ENCODE data around the gene VAV2.

VAV2 gene

GRCh38 chr9:133739408-133740280 lies 252.5 kb downstream of the VAV2 start:
- no peak for DNase-seq (ENCODE audit: low spot score)

GRCh38 chr9:133738640-133739225 lies 253.4 kb downstream of the VAV2 start:
- DNase-seq (ENCODE audit: low spot score) = no peak

- DNase-seq (ENCODE audit: low spot score) = no peak
Measured at GRCh38 chr9:133737774-133738639, 254.1 kb downstream of the VAV2 start, which contains the start of gene SARDH. SARDH (minus strand) TSS chr9:133738352; CDS start chr9:133734173, 4,179 bp downstream.

GRCh38 chr9:133737071-133737773 lies 254.9 kb downstream of the VAV2 start:
- no peak for DNase-seq (ENCODE audit: low spot score)

GRCh38 chr9:133735931-133736330 lies 256.2 kb downstream of the VAV2 start:
- DNase-seq (ENCODE audit: low spot score) = no peak

- no peak for DNase-seq (ENCODE audit: low spot score)
Measured at GRCh38 chr9:133735415-133735775, 256.7 kb downstream of the VAV2 start.

- DNase-seq (ENCODE audit: low spot score) = no peak
Measured at GRCh38 chr9:133734590-133735414, 257.3 kb downstream of the VAV2 start.

GRCh38 chr9:133733796-133734533 lies 258.2 kb downstream of the VAV2 start:
- DNase-seq (ENCODE audit: low spot score) = no peak

GRCh38 chr9:133733421-133733795 lies 258.7 kb downstream of the VAV2 start:
- DNase-seq (ENCODE audit: low spot score) = no peak

GRCh38 chr9:133732639-133733408 lies 259.3 kb downstream of the VAV2 start:
- no peak for DNase-seq (ENCODE audit: low spot score)

GRCh38 chr9:133731876-133732638 lies 260.1 kb downstream of the VAV2 start:
- no peak for DNase-seq (ENCODE audit: low spot score)

GRCh38 chr9:133730994-133731715 lies 261.0 kb downstream of the VAV2 start:
- no peak for DNase-seq (ENCODE audit: low spot score)

GRCh38 chr9:133729617-133730281 lies 262.4 kb downstream of the VAV2 start:
- DNase-seq (ENCODE audit: low spot score) = no peak

- no peak for DNase-seq (ENCODE audit: low spot score)
Measured at GRCh38 chr9:133728856-133729616, 263.1 kb downstream of the VAV2 start.

GRCh38 chr9:133727876-133728441 lies 264.2 kb downstream of the VAV2 start:
- no peak for DNase-seq (ENCODE audit: low spot score)

GRCh38 chr9:133727277-133727875 lies 264.7 kb downstream of the VAV2 start:
- no peak for DNase-seq (ENCODE audit: low spot score)

Data from hematopoietic multipotent progenitor cell treated with erythropoietin and hydrocortisone succinate and interleukin-3 and kit ligand, for 15 days (in vitro differentiated cells).